ENCODE results near the gene DNAH10.
A peak's percentile ranks its signal among the peaks of the same experiment; 100 is the strongest.

The DNAH10 gene

GRCh38 chr12:123840765-123841425, 78.8 kb downstream of the DNAH10 start:
- no peaks in the 10 kb centered on the region for H3K4me1 Mint-ChIP-seq
- H3K27ac Mint-ChIP-seq = no peak overlapping the region
- no peak overlapping the region for H3K4me3 Mint-ChIP-seq
- H3K27me3 Mint-ChIP-seq = no peaks in the 10 kb centered on the region
- H3K36me3 Mint-ChIP-seq = no peaks in the 10 kb centered on the region
- no peaks in the 10 kb centered on the region for H3K9me3 Mint-ChIP-seq

DNA sequence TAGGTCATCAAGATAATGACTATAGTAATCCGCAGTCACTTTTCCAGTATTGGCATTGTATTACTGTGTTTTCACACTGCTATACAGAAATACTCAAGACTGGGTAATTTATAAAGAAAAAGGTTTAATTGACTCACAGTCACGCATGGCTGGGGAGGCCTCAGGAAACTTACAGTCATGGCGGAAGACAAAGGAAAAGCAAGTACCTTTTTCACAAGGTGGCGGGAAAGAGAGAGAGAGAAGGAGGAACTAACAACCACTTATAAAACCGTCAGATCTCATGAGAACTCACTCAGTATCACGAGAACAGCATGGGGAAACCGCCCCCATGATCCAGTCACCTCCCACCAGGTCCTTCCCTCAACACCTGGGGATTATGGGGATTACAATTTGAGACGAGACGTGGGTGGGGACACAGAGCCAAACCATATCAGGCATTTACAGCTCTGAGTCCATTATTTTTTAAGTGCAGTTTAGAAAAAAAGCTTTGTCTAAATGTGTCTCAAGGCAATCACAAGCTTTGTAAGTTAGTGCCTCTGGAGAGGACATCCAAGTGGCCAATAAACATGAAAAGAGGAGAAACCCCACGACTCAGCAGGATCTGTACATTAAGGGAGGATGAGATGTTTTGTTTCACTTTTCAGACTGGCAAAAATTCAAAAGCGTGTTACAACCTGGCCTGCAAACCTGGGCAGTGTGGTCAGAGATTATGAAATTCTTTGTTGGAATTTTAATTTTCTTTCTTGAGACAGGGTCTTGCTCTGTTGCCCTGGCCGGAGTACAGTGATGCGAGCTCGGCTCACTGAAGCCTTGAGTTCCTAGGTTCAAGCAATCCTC, 82.0 kb downstream of the DNAH10 start:
- no peaks in the 10 kb centered on the region for H3K9me3 Mint-ChIP-seq
- H3K27me3 Mint-ChIP-seq = no peaks in the 10 kb centered on the region
- H3K4me1 Mint-ChIP-seq = no peaks in the 10 kb centered on the region
- H3K27ac Mint-ChIP-seq = peak overlapping the region; percentile 56
- no peak overlapping the region for H3K4me3 Mint-ChIP-seq
- no peaks in the 10 kb centered on the region for H3K36me3 Mint-ChIP-seq

DNA sequence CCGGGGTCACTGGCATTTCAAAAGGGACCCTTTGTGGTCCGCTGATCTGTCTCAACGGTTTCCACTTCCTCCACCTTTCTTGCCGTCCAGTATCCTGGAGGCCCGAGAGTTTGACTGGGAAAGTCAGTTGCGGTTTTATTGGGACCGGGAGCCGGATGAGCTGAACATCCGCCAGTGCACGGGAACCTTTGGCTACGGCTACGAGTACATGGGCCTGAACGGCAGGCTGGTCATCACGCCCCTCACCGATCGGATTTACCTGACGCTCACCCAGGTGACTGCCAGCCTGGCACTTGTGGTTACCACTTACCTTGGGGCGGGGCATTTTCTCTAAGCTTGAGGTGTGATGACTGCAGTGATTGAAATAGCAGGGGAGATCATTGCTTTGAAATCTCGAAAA, 83.8 kb downstream of the DNAH10 start:
- no peaks in the 10 kb centered on the region for H3K9me3 Mint-ChIP-seq
- no peaks in the 10 kb centered on the region for H3K27me3 Mint-ChIP-seq
- H3K36me3 Mint-ChIP-seq = no peaks in the 10 kb centered on the region
- H3K4me1 Mint-ChIP-seq = no peaks in the 10 kb centered on the region
- H3K4me3 Mint-ChIP-seq = no peak overlapping the region
- H3K27ac Mint-ChIP-seq = no peak overlapping the region

GRCh38 chr12:123846340-123846739, 84.2 kb downstream of the DNAH10 start:
- peak overlapping the region; percentile 5 for H3K27ac Mint-ChIP-seq

GRCh38 chr12:123847019-123847418, 84.9 kb downstream of the DNAH10 start:
- no peak overlapping the region for H3K27ac Mint-ChIP-seq
- H3K9me3 Mint-ChIP-seq = no peaks in the 10 kb centered on the region
- H3K4me1 Mint-ChIP-seq = no peaks in the 10 kb centered on the region
- no peaks in the 10 kb centered on the region for H3K27me3 Mint-ChIP-seq
- H3K4me3 Mint-ChIP-seq = no peak overlapping the region
- H3K36me3 Mint-ChIP-seq = no peaks in the 10 kb centered on the region

More at GRCh38 chr12:123846340-123846739, 84.2 kb downstream of the DNAH10 start:
- Mint-ChIP-seq H3K4me1 (no peaks in the 10 kb centered on the region), H3K4me3 (no peak overlapping the region), H3K27me3 (no peaks in the 10 kb centered on the region), H3K36me3 (no peaks in the 10 kb centered on the region), H3K9me3 (no peaks in the 10 kb centered on the region)

DNA sequence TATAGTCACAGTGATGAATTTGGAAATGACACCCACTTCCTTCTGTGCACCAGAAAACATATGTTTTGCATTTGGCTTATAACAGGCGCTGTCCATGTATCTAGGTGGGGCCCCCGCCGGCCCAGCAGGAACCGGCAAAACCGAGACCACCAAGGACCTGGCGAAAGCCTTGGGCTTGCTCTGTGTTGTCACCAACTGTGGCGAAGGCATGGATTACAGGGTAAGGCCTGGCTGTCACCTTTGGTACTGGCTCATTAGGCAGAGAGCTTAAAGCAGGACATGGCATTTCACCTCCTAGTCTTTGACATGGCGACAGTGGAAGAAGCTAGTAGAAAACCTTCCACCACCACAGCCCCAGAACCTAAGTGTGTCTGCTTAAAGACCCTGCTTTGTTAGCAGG, 85.8 kb downstream of the DNAH10 start:
- H3K27me3 Mint-ChIP-seq = no peaks in the 10 kb centered on the region
- H3K4me1 Mint-ChIP-seq = no peaks in the 10 kb centered on the region
- H3K4me3 Mint-ChIP-seq = no peak overlapping the region
- H3K9me3 Mint-ChIP-seq = no peaks in the 10 kb centered on the region
- H3K36me3 Mint-ChIP-seq = no peaks in the 10 kb centered on the region
- no peak overlapping the region for H3K27ac Mint-ChIP-seq

DNA sequence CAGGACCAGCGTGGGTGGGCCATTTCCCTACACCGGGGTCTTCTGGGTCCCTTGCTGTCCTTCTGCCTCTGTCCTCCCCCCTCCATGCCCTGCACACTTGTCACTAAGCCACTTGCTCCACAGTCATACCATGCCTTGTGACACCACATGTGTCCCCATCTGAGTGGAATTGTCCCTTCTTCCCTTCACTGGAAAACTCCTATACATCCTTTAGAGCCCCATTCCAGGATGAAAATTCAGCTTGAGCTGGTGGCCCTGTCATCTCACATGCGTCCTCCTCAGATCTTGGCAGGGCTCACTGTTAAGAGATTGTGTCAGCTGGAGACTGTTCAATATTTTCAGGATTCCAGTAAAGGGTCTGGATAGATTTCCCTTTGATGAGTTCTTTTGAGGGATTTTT, 87.4 kb downstream of the DNAH10 start:
- no peaks in the 10 kb centered on the region for H3K27me3 Mint-ChIP-seq
- H3K9me3 Mint-ChIP-seq = no peaks in the 10 kb centered on the region
- H3K4me1 Mint-ChIP-seq = no peaks in the 10 kb centered on the region
- no peak overlapping the region for H3K27ac Mint-ChIP-seq
- H3K36me3 Mint-ChIP-seq = no peaks in the 10 kb centered on the region
- H3K4me3 Mint-ChIP-seq = no peak overlapping the region

DNA sequence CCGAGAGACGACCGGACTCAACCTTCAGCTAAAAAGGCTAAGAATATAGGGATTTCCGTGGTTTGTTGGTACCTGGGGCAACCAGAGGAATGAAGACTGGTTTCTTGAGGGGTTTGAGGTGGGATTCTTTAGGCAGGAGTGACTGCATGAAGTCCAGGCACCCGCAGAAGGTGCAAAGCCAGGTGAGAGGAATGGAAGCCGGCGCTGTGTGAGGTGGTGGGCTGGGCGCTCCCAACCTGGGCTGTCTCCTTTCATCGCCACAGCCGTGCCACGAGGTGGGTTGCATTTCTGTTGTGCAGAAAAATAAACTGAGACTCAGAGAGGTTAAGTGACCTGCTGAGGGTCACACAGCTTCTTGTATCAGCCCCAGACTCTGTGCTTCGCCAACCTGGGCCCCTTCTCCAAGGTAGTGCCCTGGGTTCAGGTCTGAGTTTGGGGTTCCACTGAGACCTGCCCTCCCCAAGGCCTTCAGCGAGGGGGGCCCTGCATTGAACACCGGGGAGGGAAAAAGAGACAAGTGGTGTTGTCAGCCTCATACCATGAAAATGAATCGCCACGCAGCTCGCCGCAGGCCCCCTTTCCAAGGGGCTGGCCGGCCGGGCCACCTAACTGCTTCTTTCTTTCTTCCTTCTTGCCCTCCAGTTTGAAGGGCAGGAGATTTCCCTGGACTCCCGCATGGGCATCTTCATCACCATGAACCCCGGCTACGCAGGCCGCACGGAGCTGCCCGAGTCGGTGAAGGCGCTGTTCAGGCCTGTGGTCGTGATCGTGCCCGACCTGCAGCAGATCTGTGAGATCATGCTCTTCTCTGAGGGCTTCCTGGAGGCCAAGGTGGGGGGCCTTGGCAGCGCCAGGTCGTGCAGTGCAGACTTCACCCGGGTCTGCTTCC, 88.4 kb downstream of the DNAH10 start:
- no peaks in the 10 kb centered on the region for H3K4me1 Mint-ChIP-seq
- H3K9me3 Mint-ChIP-seq = no peaks in the 10 kb centered on the region
- no peaks in the 10 kb centered on the region for H3K27me3 Mint-ChIP-seq
- no peaks in the 10 kb centered on the region for H3K36me3 Mint-ChIP-seq
- no peak overlapping the region for H3K4me3 Mint-ChIP-seq
- H3K27ac Mint-ChIP-seq = no peak overlapping the region

GRCh38 chr12:123853396-123854070, 91.4 kb downstream of the DNAH10 start:
- Mint-ChIP-seq H3K4me1 (no peaks in the 10 kb centered on the region), H3K4me3 (no peak overlapping the region), H3K9me3 (no peaks in the 10 kb centered on the region), H3K27me3 (no peaks in the 10 kb centered on the region), H3K36me3 (no peaks in the 10 kb centered on the region), H3K27ac (no peak overlapping the region)

- H3K4me3 Mint-ChIP-seq = no peak overlapping the region
- H3K36me3 Mint-ChIP-seq = no peaks in the 10 kb centered on the region
- no peaks in the 10 kb centered on the region for H3K9me3 Mint-ChIP-seq
- no peaks in the 10 kb centered on the region for H3K27me3 Mint-ChIP-seq
- no peak overlapping the region for H3K27ac Mint-ChIP-seq
- H3K4me1 Mint-ChIP-seq = no peaks in the 10 kb centered on the region
These were observed 92.1 kb downstream of the DNAH10 start for GRCh38 chr12:123854232-123854631.

DNA sequence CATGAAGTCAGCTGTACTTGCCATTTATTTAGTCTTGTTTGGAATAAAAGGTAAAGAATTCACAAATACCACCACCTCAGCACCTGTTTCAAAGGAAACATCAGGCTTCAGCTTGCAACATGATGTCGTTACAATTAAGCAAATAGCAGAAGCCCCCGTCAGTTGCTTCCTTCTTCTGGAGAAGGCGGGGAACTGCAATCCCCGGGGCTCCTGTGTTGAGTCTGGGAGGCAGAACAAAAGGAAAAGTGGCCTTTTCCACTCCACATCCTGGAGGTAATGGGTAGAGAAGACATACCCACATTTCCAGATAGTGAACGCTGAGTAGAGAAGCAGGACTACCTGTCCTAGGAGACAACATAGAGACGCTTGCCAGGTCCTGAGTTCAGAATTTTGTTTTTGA, 92.8 kb downstream of the DNAH10 start:
- H3K27me3 Mint-ChIP-seq = no peaks in the 10 kb centered on the region
- no peaks in the 10 kb centered on the region for H3K36me3 Mint-ChIP-seq
- no peak overlapping the region for H3K27ac Mint-ChIP-seq
- H3K4me3 Mint-ChIP-seq = no peak overlapping the region
- no peaks in the 10 kb centered on the region for H3K9me3 Mint-ChIP-seq
- H3K4me1 Mint-ChIP-seq = no peaks in the 10 kb centered on the region

- H3K27ac Mint-ChIP-seq = no peak overlapping the region
- no peaks in the 10 kb centered on the region for H3K36me3 Mint-ChIP-seq
- H3K27me3 Mint-ChIP-seq = no peaks in the 10 kb centered on the region
- H3K9me3 Mint-ChIP-seq = no peaks in the 10 kb centered on the region
- H3K4me3 Mint-ChIP-seq = no peak overlapping the region
- H3K4me1 Mint-ChIP-seq = no peaks in the 10 kb centered on the region
These were observed 94.6 kb downstream of the DNAH10 start for GRCh38 chr12:123856681-123857080.

DNA sequence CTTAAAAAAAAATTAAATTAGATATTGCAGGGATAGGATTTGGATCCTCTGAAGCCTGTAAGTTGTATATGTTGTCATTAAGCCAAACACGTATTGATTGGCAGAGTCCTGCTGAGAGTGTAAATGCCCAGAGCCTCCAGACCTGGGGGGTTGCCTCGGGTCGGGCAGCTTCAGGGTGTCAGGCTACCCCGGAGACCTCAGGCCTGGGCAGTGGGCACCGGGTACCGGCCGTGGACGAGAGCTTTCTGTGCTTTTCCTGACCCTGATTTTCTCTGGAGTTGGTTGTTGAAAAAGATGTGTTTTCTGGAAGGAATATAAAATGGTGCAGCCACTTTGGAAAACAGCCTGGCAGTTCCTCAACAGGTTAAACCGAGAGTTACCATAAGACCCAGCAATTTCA, 96.1 kb downstream of the DNAH10 start:
- H3K9me3 Mint-ChIP-seq = no peaks in the 10 kb centered on the region
- no peaks in the 10 kb centered on the region for H3K27me3 Mint-ChIP-seq
- H3K4me3 Mint-ChIP-seq = no peak overlapping the region
- H3K4me1 Mint-ChIP-seq = no peaks in the 10 kb centered on the region
- H3K36me3 Mint-ChIP-seq = no peaks in the 10 kb centered on the region
- H3K27ac Mint-ChIP-seq = no peak overlapping the region

DNA sequence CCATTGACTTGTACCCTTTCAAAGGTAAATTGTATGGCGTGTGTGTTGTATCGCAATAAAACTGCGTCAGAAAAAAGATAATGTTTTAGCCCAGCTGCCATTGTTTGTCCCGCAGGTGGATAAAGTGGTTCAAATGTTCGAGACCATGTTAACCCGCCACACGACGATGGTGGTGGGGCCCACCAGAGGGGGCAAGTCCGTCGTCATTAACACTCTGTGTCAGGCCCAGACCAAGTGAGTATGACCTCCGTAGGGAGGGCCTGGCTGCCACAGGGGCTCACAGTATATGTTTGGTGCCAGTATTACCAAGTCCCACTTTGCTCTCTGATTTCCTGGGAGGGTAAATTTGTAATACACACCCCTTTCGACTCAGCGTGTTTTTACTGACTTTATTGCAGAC, 96.9 kb downstream of the DNAH10 start:
- no peaks in the 10 kb centered on the region for H3K36me3 Mint-ChIP-seq
- H3K9me3 Mint-ChIP-seq = no peaks in the 10 kb centered on the region
- no peaks in the 10 kb centered on the region for H3K4me1 Mint-ChIP-seq
- no peak overlapping the region for H3K4me3 Mint-ChIP-seq
- no peaks in the 10 kb centered on the region for H3K27me3 Mint-ChIP-seq
- no peak overlapping the region for H3K27ac Mint-ChIP-seq

DNA sequence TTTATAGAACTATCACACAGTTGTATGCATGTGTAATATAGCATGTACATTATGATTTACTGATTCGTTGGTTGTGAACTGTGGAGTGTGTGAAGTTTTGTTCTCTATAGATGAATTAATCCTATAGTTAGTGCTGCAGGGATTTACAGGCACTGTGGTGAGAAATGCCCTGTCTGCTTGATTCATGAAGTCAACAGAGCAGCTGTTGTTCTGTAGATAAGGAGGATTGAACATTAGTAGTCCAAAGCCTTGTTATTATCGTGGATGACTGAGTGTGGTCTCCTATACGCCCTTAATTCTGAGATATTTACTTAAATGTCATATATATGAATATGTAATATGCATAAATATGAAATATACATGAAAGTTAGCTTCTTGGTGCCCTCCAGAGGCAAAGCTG, 98.3 kb downstream of the DNAH10 start:
- Mint-ChIP-seq H3K36me3 (no peaks in the 10 kb centered on the region), H3K27me3 (no peaks in the 10 kb centered on the region), H3K9me3 (no peaks in the 10 kb centered on the region), H3K27ac (no peak overlapping the region), H3K4me3 (no peak overlapping the region), H3K4me1 (no peaks in the 10 kb centered on the region)

All from activated naive CD4-positive, alpha-beta T cell treated with anti-CD3 and anti-CD28 coated beads, Interleukin-2, amount 50 U/mL, for 24 hours (primary cell).